Myocyte (in vitro differentiated cells): Measurements from ENCODE around the gene ZNF516. TPM values are rescaled to one million over a fixed set of nuclear protein-coding genes. Genes with fewer than 3 reads are reported as not detected.
A peak's percentile ranks its signal among the peaks of the same experiment; 100 is the strongest.

ENCODE experiments used
- DNase-seq: peaks from one replicate; pipeline ENCODE4 v3.0.0-alpha.2; 2012; ENCODE audit warnings: low read depth
- total RNA-seq: library from RNA; depleted of rRNA; stranded (reverse); fragments of >200 nt; gene quantifications from 2 replicates; pipeline ENCODE4 v1.2.3, GENCODE V29; 2014

ZNF516 gene
- total RNA-seq, 1 donor from 2014 or later = 11.3 TPM

GRCh38 chr18:76425146-76426131 lies 69.6 kb downstream of the ZNF516 start:
- DNase-seq = no peak

- DNase-seq = no peak
Observed at GRCh38 chr18:76422838-76423237, 72.2 kb downstream of the ZNF516 start.

GRCh38 chr18:76422121-76422520 lies 72.9 kb downstream of the ZNF516 start:
- DNase-seq = no peak

- no peak for DNase-seq
Observed at GRCh38 chr18:76421685-76422078, 73.4 kb downstream of the ZNF516 start.

- DNase-seq = no peak
Observed at GRCh38 chr18:76420898-76421684, 74.0 kb downstream of the ZNF516 start.

- DNase-seq = no peak
Observed at GRCh38 chr18:76419811-76420210, 75.2 kb downstream of the ZNF516 start.

- no peak for DNase-seq
Observed at GRCh38 chr18:76416911-76417310, 78.1 kb downstream of the ZNF516 start.

GRCh38 chr18:76414936-76415621 lies 80.0 kb downstream of the ZNF516 start:
- DNase-seq = no peak

GRCh38 chr18:76412818-76413565 lies 82.0 kb downstream of the ZNF516 start:
- DNase-seq = no peak

GRCh38 chr18:76412010-76412817 lies 82.8 kb downstream of the ZNF516 start:
- DNase-seq = no peak

- no peak for DNase-seq
Observed at GRCh38 chr18:76410660-76411417, 84.2 kb downstream of the ZNF516 start.

GRCh38 chr18:76410033-76410432 lies 85.0 kb downstream of the ZNF516 start:
- no peak for DNase-seq

GRCh38 chr18:76408480-76409067 lies 86.5 kb downstream of the ZNF516 start:
- DNase-seq = no peak

GRCh38 chr18:76407681-76408080 lies 87.4 kb downstream of the ZNF516 start:
- no peak for DNase-seq

- no peak for DNase-seq
Observed at GRCh38 chr18:76406791-76407190, 88.3 kb downstream of the ZNF516 start.

- DNase-seq = peak; percentile 47
Observed at GRCh38 chr18:76405681-76406356, 89.2 kb downstream of the ZNF516 start.

- DNase-seq = no peak
Observed at GRCh38 chr18:76405280-76405679, 89.8 kb downstream of the ZNF516 start.

- DNase-seq = no peak
Observed at GRCh38 chr18:76404345-76404831, 90.7 kb downstream of the ZNF516 start.
